Measurements from ENCODE around the gene CEND1.
"Not testable (repeated sequence)": the region's sequence is repeated elsewhere in the genome, so short reads cannot be mapped to it uniquely, and the experiment has no call there.

CEND1 gene

DNA sequence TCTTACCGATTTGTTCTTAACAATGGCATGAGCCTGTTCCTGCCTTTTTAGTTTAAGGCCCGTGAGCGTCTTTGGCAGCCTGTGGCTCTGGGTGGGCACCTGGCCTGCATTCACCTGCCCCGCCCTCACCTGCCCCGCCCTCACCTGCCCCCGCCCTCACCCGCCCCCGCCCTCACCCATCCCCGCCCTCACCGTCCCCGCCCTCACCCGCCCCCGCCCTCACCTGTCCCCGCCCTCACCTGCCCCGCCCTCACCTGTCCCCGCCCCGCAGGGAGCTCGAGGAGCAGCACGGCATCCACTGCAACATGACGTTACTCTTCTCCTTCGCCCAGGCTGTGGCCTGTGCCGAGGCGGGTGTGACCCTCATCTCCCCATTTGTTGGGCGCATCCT lies 26.8 kb downstream of the CEND1 start:
- no peak for DNase-seq

DNA sequence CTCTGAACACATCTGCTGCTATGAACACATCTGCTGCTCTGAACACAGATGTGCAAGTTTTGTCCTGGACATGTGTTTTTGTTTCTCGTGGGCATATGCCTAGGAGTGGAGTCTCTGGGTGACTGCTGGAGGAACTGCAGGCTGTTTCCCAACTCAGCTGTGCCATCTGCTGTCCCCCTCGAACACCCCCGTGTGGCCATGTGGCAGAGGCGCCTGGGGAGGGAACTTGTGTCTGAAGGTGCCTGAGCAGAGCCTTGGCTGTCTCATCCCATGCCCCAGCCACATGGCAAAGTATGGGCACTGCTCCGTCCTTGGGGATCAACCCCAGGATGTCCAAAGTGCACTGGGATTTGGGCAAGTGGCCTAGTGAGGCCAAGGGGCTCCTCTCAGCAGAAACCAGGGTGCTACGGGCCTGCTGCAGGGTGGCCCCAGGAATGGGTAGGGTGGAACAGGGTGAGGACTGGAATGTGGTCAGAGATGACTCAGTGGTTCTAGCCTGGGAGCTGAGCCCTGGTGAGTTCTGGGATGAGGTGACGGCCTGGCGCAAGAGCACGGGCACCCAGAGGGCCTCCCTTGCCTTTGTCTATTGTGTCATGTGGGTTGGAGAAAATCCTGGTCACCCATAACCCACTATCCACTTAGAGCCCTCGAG lies 27.3 kb downstream of the CEND1 start:
- DNase-seq, result no peak

DNA sequence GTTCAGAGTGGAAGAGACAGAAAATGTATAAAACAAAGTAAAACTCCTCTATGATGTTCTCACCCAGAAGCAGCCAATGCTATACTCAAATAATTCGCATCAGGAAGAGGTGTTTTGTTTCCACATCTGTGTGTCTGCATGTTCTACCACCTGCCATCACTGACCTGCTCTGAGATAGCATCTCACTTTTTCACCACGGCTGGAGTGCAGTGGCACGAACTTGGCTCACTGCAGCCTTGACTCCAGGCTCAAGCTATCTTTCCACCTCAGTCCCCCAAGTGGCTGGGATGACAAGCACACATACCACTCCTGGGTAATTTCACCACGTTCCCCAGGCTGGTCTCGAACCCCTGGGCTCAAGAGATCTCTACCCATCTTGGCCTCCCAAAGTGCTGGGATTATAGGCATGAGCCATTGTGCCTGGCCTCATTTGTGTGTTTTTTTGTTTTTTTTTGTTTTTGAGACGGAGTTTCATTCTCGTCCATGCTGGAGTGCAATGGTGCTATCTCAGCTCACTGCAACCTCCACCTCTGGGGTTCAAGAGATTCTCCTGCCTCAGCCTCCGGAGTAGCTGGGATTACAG lies 28.3 kb downstream of the CEND1 start:
- DNase-seq, result no peak

DNA sequence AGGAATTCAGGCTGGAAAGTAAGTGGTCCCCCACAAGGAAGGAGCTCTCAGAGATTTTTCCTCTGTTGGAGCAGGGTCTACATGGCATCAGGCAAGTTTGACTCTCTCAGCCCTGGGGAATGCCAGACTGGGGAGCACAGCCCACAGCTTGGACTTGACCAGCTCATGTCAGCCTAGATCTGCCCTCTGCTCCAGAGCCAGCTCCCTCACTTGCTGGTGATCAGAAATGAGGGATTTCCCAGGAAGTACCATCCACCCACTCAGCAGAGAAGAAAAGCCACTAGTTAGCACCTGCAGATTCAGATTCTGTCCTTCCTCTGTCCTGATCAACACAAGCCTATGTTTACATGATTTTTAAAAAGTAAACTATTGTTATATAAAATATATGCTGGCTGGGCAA lies 29.7 kb downstream of the CEND1 start:
- DNase-seq, result no peak

DNA sequence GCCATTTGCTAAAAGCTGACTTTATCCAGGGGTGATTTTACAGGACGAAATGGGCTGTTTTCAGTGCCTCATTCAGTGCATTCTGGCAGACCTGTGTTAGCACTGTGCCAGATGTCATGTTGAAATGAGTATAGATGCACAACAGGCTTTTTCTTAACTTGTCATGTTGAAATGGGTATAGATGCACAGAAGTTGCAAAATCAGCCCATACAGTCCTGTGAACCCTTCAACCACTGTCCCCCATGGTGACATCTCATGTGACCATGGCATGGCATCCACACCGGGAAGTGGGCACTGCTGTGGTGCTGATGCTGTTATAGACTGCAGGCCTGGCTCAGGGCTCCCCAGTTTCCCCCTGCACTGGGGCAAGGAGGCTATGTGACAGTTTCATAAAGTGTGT lies 40.2 kb downstream of the CEND1 start:
- DNase-seq, result no peak

DNA sequence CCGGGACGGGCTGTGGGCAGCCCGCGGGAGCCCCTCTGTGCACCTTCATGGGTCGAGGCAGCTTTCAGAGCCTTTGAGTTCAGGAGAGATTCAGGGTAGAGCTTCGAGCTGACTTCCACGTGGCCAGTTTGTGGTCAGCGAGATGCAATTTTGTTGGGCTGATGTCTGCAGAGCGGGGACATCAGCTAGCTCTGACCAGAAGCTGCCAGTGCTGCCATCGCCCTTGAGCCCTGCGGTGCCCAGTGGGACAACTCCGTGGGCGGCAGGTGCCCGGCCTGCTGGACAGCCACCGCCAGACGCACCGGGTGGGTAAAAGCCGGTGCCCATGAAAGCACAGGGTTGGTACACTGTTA lies 41.9 kb downstream of the CEND1 start:
- DNase-seq, result no peak

DNA sequence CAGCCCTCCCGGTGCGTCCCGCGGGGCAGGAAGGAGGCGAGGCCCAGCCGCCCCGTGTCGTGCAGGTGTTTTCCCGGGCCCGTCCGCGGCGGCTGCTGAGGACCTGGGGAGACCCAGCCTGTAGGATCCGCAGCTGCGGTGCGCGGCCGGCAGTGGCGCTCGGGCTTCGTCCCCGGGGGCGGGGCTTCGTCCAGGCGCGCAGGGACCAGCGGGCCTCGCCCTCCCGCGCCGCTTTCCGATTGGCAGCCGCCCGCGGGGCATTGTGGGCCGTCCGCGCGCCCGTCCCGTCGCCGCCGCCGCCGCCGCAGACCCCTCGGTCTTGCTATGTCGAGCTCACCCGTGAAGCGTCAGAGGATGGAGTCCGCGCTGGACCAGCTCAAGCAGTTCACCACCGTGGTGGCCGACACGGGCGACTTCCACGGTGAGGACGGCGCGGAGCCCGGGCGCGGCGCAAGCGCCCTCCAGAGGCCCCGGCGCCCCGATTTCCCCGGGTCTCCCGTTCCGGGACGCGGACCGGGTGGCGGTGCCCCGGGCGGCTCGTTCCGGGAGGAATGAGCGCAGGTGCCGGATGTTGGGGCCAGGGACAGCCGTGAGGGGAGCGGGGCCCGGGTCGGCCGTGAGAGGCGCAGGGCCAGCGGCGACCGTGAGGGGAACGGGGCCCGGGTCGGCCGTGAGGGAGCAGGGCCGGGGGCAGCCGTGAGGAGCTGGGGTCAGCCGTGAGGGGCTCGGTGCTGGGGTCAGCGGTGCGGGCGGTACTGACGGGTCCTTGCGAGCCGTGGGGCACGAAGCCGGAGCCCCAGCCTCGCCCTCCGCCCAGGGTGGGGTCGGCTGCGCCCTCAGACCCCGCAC lies 42.5 kb downstream of the CEND1 start, which contains the start of gene TALDO1:
TSS of gene TALDO1 (plus strand) at position 307 of the 849 bp plus-strand sequence. CDS start at position 325, 18 bp downstream.
- peak; percentile 39 for DNase-seq

DNA sequence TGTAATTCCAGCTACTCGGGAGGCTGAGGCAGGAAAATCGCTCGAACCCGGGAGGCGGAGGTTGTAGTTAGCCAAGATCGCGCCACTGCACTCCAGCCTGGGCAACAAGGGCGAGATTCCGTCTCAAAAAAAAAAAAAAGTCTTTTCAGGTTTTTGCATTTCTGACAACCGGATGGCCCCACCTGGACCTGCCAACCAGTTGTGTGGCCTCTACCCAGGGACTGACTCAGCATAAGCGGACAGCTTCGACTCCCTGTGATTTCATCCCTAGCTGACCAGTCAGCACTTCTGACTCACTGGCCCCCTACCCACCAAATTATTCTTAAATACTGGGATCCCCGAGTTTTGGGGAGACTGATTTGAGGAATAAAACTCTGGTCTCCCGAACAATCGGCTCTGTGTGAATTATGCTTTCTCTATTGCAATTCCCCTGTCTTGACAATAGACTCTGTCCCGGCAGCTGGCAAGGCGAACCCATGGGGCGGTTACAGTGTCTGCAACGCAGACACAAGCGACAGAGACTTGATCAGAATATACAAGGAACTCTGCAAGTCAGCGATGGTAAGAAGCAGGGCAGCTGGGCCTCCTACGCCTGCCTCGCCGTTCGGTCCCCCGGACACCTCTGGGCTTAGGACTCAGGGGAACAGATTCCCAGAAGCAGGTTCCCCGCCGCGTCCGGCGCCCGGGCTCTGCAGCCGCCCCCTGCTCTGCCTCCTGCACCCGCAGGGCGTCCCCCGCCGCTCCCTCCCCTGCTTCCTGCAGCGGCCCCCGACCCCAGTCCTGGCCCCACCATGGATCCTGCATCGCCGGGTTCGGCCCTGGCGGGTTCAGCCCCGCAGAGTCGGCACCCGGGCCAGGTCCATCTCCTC lies 43.4 kb downstream of the CEND1 start:
- no peak for DNase-seq

DNA sequence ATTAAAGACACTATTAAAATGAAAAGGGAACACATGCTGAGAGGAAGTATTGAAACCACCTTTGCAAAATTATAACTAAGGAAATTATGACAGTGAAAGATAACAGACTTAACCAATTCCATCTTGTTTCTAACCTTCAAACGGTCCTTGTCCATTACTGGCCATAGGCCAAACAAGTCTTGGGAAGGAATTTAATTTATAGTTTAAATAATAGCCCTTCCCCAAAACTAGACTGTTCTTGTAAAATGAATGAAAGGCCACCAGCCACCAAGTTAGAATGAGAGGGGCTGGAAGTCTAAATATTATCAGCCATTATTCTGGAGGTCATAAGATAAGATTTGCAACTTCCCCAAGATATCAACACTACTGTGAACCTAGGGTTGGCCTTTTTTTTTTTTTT lies 44.5 kb downstream of the CEND1 start:
- DNase-seq, result no peak

DNA sequence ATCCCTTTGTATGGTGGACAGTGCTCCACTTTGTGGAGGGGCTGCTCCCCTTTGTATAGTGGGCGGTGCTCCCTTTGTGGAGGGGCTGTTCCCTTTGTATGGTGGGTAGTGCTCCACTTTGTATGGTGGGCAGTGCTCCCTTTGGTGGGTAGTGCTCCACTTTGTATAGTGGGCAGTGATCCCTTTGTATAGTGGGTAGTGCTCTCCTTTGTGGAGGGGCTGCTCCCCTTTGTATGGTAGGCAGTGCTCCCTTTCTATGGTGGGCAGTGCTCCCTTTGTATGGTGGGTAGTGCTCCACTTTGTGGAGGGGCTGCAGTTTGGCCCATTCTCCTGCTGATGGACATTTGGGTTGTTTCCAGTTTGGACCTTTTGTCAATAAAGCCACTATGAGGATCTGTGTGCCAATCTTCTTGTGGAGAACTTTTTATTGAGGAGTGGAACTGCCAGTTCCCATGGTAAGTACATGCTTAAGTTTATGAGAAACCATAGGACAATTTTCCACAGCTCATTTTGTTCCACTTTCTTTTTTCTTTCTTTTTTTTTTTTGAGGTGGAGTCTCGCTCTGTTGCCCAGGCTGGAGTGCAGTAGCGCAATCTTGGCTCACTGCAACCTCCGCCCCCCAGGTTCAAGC lies 47.2 kb downstream of the CEND1 start:
- no peak for DNase-seq

DNA sequence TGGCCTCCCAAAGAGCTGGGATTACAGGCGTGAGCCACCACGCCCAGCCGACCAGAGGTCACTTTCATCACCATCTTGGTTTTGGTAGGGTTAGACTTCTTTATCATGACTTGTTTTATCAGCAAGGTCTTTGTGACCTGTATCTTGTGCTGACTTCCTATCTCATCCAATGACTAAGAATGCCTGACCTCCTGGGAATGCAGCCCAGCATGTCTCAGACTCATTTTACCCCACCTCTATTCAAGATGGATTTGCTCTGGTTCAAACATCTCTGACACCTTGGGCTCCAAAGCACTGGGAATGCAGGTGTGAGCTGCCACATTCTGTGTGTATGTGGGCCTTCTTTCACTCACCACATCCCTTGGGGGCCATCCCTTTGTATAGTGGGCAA lies 47.7 kb downstream of the CEND1 start:
- DNase-seq, result no peak

DNA sequence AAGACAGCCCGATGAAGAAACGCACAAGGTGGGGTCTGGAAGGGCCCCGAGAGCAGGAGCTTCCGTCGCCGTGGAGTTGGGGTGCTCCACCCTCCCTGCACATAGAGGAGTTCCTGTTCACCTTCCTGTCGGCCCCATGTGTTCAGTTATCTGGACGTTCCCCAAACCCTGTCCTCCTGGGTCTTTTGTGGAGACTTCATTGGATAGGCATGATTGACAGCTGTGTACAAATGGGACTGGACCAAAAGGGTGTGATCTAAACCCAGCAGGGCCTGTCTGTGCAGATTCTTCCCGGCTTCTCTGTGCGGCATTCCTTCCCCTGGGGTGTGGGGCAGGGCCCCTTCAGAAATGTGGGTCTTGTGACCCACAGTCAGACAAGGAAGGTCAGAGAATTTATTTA lies 52.0 kb downstream of the CEND1 start:
- not testable (repeated sequence) for DNase-seq

DNA sequence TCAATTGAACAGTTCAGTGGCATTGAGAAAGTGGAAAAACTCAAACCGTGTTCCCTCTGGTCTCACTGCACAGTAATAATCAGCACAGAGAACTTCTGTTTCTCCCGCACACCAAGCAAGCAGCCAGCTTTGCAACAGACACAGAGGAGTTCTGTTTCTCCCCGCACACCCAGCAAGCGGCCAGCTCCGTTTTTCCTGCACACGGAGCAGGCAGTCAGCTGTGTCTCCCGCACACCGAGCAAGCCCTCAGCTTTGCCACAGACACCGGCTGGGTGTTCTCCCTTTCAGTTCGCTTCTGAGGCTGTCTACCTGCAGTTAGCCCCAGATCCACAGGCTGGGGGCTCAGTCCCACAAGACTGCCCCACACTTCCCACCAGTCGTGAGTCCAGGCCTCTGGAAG lies 52.5 kb downstream of the CEND1 start:
- no peak for DNase-seq
